Liver (tissue), 3 donors: ENCODE measurements around the gene SKA3.

ENCODE experiments used
- CTCF ChIP-seq: fragments of 150-350 bp; IDR thresholded peaks from 2 replicates; pipeline ENCODE4 v1.5.1; 2017; ENCODE audit warnings: improper control_type of control experiment, low read depth, low read length; ENCODE audit not compliant: missing input control
- EGR1 ChIP-seq, 2 donors: IDR thresholded peaks; 2 replicates each; pipeline ENCODE4 v1.6.1; 2016 to 2018; ENCODE audit warnings: antibody characterized with exemption in 2 of 2, low read depth in 2 of 2
- FOXA2 ChIP-seq: IDR thresholded peaks from 2 replicates; pipeline ENCODE4 v1.6.1; 2016; ENCODE audit warnings: antibody characterized with exemption
- GABPA ChIP-seq, 2 donors: IDR thresholded peaks in 1 of 2; conservative IDR thresholded peaks in 1 of 2; 2 replicates each; pipeline ENCODE4 v1.6.1; 2016; ENCODE audit warnings: antibody characterized with exemption in 2 of 2, mild to moderate bottlenecking in 1 of 2, moderate library complexity in 1 of 2
- HNF4A ChIP-seq, 2 donors: conservative IDR thresholded peaks; 2 replicates each; pipeline ENCODE4 v1.6.1; 2016; ENCODE audit warnings: antibody characterized with exemption in 2 of 2, mild to moderate bottlenecking in 2 of 2
- MAX ChIP-seq: IDR thresholded peaks from 2 replicates; pipeline ENCODE4 v1.6.1; 2016; ENCODE audit warnings: antibody characterized with exemption
- REST ChIP-seq: IDR thresholded peaks from 2 replicates; pipeline ENCODE4 v1.6.1; 2016; ENCODE audit warnings: antibody characterized with exemption, mild to moderate bottlenecking
- SP1 ChIP-seq: IDR thresholded peaks from 2 replicates; pipeline ENCODE4 v1.6.1; 2018; ENCODE audit warnings: antibody characterized with exemption, mild to moderate bottlenecking
- TAF1 ChIP-seq: conservative IDR thresholded peaks from 2 replicates; pipeline ENCODE4 v1.6.1; 2016; ENCODE audit warnings: antibody characterized with exemption, mild to moderate bottlenecking
- donor health status: healthy.
- donor health status: healthy.

- no peak for TF ChIP-seq CTCF
- no peak for TF ChIP-seq FOXA2
- no peak for TF ChIP-seq EGR1 (IDR thresholded peaks at IDR 0.05; ENCODE audit: low read depth in 2 of 2)
- TF ChIP-seq MAX, result no peak
- no peak for TF ChIP-seq TAF1
- no peak for TF ChIP-seq HNF4A (conservative IDR thresholded peaks at IDR 0.05)
- TF ChIP-seq SP1, result no peak
- TF ChIP-seq GABPA (IDR thresholded peaks at IDR 0.05 in 1 of 2, conservative IDR thresholded peaks at IDR 0.05 in 1 of 2), result no peak
- no peak for TF ChIP-seq REST
These were observed 70.3 kb downstream of the SKA3 start for GRCh38 chr13:21106089-21106488.
